GM12801 (cell line): ENCODE measurements around the gene PRKCD.

Experiments used
- TF ChIP-seq, protein P1 (sequence below): IDR thresholded peaks from one replicate; pipeline ENCODE4 v1.5.1; 2011; ENCODE audit warnings: control low read depth; ENCODE audit not compliant: insufficient read length; ENCODE audit errors: extremely low read depth

PRKCD gene

DNA sequence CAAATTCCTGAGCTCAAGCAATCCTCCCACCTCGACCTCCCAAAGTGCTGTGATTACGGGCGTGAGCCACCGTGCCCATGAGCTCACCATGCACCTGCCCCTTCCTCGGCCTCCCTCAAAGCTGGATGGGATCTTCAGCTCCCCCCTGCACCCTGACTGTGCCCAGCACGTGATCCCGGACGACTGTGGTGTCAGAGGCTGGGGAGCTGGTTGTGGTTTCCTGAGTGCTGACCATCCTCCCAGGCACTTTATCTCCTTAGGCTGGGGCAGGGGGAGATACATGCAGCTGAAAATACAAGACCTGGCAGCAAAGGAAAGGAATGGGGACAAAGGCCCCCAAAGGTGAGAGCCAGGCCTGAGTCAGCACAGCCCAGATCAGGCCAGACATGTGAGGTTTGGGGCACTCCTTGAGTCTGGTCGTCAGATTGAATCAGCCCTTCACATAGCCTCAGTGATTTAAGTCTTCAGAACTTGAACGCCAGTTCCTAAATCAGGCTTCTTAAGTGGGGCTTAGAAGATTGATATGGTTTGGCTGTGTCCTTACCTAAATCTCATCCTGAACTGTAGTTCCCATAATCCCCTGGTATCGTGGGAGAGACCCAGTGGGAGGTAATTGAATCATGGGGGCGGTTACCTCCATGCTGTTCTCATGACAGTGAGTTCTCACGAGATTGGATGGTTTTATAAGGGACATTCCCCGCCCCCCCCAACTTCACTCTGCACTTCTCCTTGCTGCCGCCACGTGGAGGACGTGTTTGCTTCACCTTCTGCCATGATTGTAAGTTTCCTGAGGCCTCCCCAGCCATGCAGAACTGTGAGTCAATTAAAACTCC, 35.8 kb downstream of the PRKCD start:
- TF ChIP-seq, protein P1, sequence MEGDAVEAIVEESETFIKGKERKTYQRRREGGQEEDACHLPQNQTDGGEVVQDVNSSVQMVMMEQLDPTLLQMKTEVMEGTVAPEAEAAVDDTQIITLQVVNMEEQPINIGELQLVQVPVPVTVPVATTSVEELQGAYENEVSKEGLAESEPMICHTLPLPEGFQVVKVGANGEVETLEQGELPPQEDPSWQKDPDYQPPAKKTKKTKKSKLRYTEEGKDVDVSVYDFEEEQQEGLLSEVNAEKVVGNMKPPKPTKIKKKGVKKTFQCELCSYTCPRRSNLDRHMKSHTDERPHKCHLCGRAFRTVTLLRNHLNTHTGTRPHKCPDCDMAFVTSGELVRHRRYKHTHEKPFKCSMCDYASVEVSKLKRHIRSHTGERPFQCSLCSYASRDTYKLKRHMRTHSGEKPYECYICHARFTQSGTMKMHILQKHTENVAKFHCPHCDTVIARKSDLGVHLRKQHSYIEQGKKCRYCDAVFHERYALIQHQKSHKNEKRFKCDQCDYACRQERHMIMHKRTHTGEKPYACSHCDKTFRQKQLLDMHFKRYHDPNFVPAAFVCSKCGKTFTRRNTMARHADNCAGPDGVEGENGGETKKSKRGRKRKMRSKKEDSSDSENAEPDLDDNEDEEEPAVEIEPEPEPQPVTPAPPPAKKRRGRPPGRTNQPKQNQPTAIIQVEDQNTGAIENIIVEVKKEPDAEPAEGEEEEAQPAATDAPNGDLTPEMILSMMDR: no peak

DNA sequence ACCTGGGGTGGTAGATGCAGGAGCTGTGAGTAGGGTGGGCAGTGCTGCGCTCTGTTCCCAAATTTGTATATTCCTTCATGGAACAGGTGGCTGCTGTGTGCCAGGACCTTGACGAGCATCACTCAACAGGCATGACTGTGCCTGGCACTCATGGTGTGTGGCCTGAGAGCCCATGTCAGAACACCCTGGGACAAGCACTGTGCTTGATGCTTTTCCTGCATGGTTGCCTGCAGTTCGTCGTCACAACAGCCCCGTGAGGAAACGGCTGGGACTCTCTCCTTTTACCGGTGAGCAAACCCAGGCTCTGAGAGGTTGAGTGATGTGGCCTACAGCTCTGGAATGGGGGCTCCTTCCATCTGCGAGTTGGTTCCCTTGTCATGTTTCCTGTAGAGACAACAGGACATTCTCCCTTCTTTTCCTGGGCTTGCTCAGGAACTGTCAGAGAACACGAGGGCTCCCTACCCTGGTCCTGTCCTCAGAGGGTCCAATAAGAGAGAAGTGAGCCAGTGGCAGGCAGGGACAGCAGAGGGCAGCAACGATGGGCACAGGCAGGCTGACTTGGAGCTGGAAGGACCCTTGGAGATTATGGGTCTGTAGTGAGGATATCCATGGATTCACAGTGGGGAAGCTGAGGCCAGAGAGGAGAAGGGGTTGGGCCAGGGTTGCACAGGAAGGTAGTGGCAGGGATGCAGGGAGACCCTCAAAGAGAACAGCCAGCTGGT, 37.4 kb downstream of the PRKCD start:
- TF ChIP-seq, protein P1: no peak

DNA sequence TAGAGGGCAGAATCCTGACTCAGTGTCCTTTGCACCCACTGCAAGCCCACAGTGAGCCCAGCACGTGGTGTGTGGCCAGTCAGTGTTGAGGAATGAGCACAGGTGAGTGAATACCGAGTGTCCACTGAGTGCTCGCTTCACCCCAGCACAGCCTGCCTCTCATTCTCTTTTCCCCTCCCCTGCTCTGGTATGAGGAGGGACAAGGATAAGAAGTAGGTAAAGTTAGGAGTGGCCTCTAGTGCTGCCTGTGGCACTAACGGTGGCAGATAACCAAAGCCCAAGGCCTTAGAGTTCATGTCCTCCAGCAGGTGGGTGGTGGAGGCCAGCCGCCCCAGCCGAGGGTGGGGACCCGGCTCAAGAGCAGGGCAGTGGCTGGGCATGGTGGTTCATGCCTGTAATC, 38.0 kb downstream of the PRKCD start:
- TF ChIP-seq, protein P1: no peak

DNA sequence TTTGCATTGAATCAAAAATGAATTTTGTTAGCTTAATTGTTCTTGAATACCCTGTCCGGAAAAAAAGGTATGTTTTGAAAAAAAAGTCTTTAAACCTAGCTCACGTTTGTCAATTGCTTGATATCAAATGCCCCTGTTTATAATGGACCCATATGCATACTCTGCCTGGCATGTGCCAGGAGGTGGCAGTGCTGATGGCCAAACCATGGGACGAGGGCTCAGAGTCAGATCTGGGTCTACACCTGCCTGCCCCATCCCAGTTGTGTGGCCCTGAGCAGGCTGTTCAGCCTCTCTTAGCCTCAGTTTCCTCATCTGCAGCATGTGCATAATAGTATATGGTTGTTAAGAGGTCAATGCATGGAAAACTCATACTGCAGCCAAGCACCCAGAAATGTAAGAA, 38.8 kb downstream of the PRKCD start:
- TF ChIP-seq, protein P1: no peak

DNA sequence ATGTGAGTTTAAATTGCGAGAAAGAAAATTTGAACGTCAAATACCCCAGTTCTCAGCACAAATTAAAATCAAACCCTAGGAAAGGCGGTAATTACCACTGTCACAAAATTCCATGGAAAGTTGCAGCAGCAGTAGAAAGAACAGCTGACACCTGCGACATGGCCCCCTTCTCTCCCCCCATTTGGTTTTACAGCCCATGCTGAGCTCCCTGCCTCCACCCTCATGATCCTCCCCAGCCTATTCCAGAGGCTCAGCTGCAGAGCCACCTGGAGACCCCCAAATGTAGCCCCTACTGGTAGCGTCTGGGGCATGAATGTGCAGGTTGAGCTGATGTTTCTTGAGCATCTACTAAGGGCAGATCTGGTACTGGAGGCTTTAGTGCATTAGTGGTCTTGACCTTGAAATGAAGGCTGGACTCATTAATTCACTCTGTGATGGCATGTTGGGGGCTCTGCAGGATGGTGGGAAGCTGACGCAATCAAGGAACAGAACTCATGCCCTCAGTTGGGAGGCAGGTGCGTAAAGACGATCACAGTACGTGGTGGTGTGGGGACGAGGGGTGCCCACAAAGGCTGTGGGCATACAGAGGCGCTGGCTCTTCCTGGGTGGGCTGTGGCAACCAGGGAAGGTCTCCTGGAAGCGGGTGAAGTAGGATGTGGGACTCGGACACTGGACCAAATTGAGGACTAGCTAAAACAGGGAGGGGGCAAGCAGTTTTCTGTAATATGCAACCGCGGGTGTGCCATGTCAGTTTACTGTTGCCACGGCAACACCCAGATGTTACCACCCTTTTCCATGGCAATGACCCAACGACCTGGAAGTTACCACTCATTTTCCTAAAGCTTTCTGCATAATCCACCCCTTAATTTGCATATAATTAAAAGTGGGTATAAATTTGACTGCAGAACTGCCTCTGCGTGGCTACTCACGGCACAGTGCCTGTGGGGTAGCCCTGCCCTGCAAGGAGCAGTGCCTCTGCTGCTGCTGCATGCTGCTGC, 39.8 kb downstream of the PRKCD start:
- TF ChIP-seq, protein P1: no peak

DNA sequence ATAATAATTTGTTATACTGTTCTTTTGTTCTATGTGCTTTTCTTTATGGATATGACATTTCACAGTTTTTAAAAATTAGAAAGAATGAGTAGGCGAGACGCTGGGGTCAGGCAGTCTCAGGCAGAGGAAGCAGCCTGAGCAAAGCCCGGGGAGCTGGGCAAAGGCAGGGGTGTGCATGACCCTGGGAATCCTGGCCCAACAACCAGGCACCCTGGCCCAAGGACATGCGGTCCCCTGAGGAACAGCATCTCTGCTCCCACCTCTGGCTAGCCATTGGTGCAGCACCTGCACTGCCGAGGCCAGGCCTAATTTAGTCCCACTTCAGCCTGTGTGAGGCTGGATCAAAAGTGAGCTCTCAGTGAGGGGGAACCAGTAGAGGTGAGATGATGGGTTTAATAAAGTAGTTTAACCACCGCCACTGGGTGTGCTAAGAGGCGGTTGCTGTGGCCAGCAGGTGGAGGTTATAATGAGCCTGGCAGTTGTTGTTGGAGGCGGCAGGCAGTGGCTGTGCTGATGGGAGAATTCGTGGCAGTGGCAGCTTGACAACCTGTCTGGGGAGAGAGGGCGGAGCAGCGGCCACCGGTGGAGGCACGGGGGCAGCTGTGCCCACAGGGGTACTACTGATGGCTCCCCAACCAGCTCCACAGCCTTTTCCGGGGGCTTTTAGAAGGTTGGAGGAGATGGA, 41.5 kb downstream of the PRKCD start:
- TF ChIP-seq, protein P1: no peak
